GM12891 (cell line): ENCODE data around the gene GUCY2D.

Experiments
- DNase-seq: peaks from one replicate; pipeline ENCODE4 v3.0.0; 2011; ENCODE audit warnings: low spot score; ENCODE audit not compliant: insufficient read length
- FAIRE-seq: peaks from 2 replicates; lab custom pipeline; 2011; peaks lifted over from hg19 to GRCh38; lab: Jason Lieb, UNC
- PAX5 ChIP-seq: IDR thresholded peaks from 2 replicates; pipeline ENCODE4 v1.6.1; 2011; ENCODE audit warnings: low read length, moderate library complexity, mild to moderate bottlenecking; ENCODE audit not compliant: insufficient read depth, severe bottlenecking
- POLR2A ChIP-seq: IDR thresholded peaks from 2 replicates; pipeline ENCODE4 v1.6.1; 2011; ENCODE audit warnings: low read depth, low read length, control low read depth
- POLR2AphosphoS5 ChIP-seq: IDR thresholded peaks from 2 replicates; pipeline ENCODE4 v1.6.1; 2011; ENCODE audit warnings: low read depth, low read length, control low read depth
- POU2F2 ChIP-seq: IDR thresholded peaks from 2 replicates; pipeline ENCODE4 v1.6.1; 2011; ENCODE audit warnings: low read depth, mild to moderate bottlenecking, control low read depth, low read length, moderate library complexity
- SPI1 ChIP-seq: IDR thresholded peaks from 2 replicates; pipeline ENCODE4 v1.6.1; 2011; ENCODE audit warnings: low read depth, low read length, control low read depth
- TAF1 ChIP-seq: IDR thresholded peaks from 2 replicates; pipeline ENCODE4 v1.6.1; 2011; ENCODE audit warnings: low read depth, low read length, control low read depth

GUCY2D gene

GRCh38 chr17:7992516-7992915, 9.9 kb upstream of the GUCY2D start:
- DNase-seq (no peak), FAIRE-seq (no peak)
- TF ChIP-seq SPI1: no peak
- no peak for TF ChIP-seq TAF1
- TF ChIP-seq POU2F2: no peak
- no peak for TF ChIP-seq PAX5
- TF ChIP-seq POLR2A: no peak
- no peak for TF ChIP-seq POLR2AphosphoS5

- no peak for FAIRE-seq
- DNase-seq: no peak
- TF ChIP-seq POLR2AphosphoS5 (no peak), PAX5 (no peak), TAF1 (no peak), POLR2A (no peak), POU2F2 (no peak), SPI1 (no peak)
Observed at GRCh38 chr17:7992924-7993323, 9.5 kb upstream of the GUCY2D start.

DNA sequence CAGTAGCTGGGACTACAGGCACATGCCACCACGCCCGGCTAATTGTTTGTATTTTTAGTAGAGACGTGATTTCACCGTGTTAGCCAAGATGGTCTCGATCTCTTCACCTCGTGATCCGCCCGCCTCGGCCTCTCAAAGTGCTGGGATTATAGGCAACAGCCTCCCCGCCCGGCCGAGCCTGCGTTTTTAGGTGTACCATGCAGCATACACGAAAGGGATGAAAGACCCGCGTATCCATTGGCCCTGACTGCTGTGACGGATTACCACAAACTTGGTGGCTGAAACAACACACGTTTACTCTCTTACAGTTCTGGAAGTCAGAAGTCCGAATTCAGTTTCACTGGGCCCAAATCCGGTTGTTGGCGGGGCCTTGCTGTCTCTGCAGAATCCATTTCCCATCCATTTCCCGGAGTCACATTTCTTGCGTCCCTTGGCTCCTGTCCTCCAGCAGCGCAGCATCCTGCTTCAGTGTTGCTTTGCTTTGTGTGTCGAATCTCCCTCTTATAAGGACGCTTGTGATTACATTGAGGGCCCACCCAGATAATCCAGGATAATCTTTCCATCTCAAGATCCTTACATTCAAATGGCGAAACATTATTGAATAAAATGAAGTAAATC, 8.3 kb upstream of the GUCY2D start:
- FAIRE-seq (no peak), DNase-seq (no peak)
- no peak for TF ChIP-seq POU2F2
- TF ChIP-seq SPI1: no peak
- TF ChIP-seq POLR2AphosphoS5: no peak
- TF ChIP-seq TAF1: no peak
- no peak for TF ChIP-seq PAX5
- no peak for TF ChIP-seq POLR2A

DNA sequence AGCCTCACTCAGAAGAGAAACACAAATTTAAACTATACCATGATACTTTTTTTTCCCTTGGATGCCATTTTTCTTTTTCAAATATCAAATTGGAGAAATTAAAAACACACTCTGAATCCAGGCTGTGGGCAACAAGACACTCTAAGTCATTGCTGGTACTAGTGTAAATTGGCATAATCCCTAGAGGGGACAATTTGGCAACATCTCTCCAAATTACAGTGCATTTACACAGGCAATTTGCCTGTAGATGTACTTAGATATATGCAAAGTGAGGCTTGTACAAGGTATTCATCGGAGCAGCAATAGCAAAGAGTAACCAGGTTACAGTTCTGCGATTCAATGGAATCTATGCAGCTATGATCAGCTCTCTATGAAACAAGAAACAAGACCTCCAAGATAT, 6.7 kb upstream of the GUCY2D start:
- no peak for DNase-seq
- FAIRE-seq: no peak
- TF ChIP-seq PAX5: no peak
- no peak for TF ChIP-seq TAF1
- no peak for TF ChIP-seq POU2F2
- TF ChIP-seq POLR2A: no peak
- TF ChIP-seq SPI1: no peak
- TF ChIP-seq POLR2AphosphoS5: no peak

- TF ChIP-seq TAF1 (no peak), POLR2A (no peak), POU2F2 (no peak), SPI1 (no peak)
- FAIRE-seq (no peak), DNase-seq (no peak)
Observed at GRCh38 chr17:7997186-7997585, 5.2 kb upstream of the GUCY2D start.

- DNase-seq (no peak), FAIRE-seq (no peak)
- TF ChIP-seq SPI1: no peak
- TF ChIP-seq POU2F2: no peak
- no peak for TF ChIP-seq TAF1
- no peak for TF ChIP-seq PAX5
Observed at GRCh38 chr17:8002721-8003593, 542 bp downstream of the GUCY2D start.

DNA sequence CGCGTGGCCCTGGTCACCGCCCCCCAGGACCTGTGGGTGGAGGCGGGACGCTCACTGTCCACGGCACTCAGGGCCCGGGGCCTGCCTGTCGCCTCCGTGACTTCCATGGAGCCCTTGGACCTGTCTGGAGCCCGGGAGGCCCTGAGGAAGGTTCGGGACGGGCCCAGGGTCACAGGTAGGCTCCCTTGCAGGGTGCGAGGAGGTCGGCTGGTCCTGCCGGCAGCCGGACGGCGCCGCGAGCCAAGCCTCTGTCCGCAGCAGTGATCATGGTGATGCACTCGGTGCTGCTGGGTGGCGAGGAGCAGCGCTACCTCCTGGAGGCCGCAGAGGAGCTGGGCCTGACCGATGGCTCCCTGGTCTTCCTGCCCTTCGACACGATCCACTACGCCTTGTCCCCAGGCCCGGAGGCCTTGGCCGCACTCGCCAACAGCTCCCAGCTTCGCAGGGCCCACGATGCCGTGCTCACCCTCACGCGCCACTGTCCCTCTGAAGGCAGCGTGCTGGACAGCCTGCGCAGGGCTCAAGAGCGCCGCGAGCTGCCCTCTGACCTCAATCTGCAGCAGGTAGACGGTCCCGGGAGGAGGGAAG, 1.3 kb downstream of the GUCY2D start:
- no peak for TF ChIP-seq POU2F2
- TF ChIP-seq SPI1: no peak
- no peak for TF ChIP-seq POLR2AphosphoS5
- no peak for TF ChIP-seq PAX5
- no peak for TF ChIP-seq POLR2A
- TF ChIP-seq TAF1: no peak
- FAIRE-seq: no peak
- no peak for DNase-seq

- no peak for TF ChIP-seq PAX5
- TF ChIP-seq SPI1: no peak
- TF ChIP-seq POLR2AphosphoS5: no peak
- TF ChIP-seq POU2F2: no peak
- no peak for TF ChIP-seq POLR2A
- TF ChIP-seq TAF1: no peak
- DNase-seq: no peak
- FAIRE-seq: no peak
Observed at GRCh38 chr17:8004899-8005298, 2.5 kb downstream of the GUCY2D start.

DNA sequence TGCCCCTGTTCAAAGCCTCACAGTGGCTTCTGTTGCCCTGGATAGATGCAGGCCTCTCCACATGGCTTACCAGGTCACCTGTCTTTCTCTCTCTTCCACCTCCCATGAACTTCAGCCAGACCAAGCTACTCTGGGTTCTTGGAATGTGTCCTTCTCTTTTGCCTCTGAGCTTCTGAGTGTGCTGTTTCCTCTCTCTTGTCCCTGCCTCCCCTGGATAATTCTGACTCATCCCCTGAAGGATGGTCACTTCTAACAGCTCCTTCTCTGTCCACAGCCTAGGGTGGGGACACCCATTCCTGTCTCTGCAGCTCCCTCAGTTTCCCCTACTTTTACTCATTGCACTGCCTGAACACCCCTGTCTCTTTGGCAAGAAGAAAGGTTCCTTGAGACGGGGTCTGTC, 2.9 kb downstream of the GUCY2D start:
- FAIRE-seq (no peak), DNase-seq (no peak)
- TF ChIP-seq SPI1: no peak
- no peak for TF ChIP-seq POLR2A
- TF ChIP-seq POLR2AphosphoS5: no peak
- no peak for TF ChIP-seq TAF1
- no peak for TF ChIP-seq PAX5
- TF ChIP-seq POU2F2: no peak
